HT1080 (cell line): Measurements from ENCODE around the gene ME3. TPM values are rescaled to one million over a fixed set of nuclear protein-coding genes. Genes with fewer than 3 reads are reported as not detected.
A peak's percentile ranks its signal among the peaks of the same experiment; 100 is the strongest.

ENCODE experiments used
- DNase-seq: peaks from one replicate; pipeline ENCODE4 v3.0.0-alpha.2; 2015; ENCODE audit warnings: low read depth
- total RNA-seq: library from RNA; depleted of rRNA; stranded (reverse); fragments of >200 nt; shearing (Covaris generic); gene quantifications from 2 replicates; pipeline ENCODE4 v1.2.3, GENCODE V29; 2014

The ME3 gene
- total RNA-seq, 1 experiment from 2014 or later: 0.24 TPM

DNA sequence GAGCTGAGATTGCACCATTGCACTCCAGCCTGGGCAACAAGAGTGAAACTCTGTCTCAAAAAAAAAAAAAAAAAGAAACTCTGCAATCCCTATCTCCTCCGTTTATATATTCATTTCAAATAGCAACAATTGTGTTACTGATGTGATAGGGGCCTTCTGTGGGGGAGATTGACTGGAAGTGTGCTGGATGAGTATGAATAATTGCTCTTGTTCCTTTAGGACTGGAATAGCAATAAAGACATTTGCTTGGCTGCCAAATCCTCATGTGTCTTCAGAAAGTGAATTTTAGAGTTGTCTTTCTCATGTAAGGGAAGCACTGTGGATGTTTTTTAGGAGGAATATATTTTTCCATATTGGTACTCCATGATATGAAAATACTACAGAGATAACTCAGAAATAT is 21.1 kb upstream of the ME3 start:
- DNase-seq: no peak

DNA sequence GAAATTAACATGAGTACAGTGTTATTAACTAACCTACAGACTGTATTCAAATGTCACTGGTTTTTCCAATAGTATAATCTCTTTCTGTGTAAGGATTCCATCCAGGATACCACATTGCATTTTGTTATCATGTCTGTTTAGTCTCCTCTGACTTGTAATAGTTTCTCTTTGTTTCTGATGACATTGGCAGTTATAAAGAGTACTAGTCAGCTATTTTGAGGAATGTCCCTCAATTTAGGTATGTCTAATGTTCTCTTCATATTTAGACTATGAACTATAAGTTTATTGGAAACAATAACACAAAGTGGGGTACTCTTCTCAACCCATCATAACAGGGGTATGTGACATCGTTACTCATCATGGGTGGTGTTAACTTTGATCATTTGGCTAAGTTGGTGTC is 20.3 kb upstream of the ME3 start:
- DNase-seq: no peak

DNA sequence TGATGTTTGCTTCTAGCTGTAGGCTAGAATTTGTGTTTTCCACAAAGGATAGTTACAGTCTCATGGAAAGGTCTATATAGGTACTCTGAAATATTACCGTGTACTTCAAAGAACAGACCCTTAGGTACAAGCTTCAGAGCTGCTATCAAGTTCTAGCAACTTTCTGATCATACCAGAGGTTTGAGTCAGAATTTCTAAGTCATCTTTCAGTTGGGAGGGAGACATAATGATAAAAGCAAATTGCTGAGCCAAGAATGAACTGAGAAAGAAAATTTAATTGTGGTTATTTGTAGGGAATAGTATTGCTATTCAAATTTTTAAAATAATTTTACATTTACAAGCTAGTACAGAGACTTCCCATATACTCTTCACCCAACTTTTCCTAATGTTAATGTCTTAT is 19.9 kb upstream of the ME3 start:
- DNase-seq: peak; percentile 44

DNA sequence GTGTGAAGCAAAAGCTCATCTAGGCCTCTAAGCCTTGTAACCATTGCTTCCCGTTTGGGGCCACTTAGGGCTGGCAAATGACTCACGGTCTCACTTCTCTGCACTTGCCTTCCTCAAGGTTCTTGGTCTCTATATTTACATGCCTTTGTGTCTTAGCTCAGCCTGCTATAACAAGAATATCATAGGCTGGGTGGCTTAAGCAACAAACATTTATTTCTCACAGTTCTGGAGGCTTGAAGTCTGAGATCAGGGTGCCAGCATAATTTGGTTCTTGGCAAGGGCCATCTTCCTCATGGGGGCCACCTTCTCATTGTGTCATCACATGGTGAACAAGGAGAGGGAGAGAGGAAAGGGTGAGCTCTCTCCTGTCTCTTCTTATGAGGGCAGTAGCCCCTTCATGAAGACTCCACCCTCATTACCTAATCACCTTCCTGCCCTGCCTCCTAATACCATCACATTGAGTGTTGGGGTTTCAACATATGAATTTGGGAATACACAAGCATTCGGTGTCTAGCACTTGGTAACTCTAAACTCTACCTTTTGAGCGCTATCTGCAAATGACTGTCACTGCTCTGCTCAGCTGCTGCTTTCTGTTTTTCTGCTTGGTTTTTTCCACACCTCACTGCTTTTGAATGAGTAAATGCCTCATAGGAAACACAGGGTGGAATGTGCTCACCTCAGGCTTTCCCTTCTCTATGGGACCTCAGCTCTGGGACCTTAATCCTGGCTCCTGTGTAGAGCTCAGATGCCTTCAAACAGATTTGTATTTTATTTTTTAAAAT is 16.2 kb upstream of the ME3 start:
- DNase-seq: peak; percentile 77

DNA sequence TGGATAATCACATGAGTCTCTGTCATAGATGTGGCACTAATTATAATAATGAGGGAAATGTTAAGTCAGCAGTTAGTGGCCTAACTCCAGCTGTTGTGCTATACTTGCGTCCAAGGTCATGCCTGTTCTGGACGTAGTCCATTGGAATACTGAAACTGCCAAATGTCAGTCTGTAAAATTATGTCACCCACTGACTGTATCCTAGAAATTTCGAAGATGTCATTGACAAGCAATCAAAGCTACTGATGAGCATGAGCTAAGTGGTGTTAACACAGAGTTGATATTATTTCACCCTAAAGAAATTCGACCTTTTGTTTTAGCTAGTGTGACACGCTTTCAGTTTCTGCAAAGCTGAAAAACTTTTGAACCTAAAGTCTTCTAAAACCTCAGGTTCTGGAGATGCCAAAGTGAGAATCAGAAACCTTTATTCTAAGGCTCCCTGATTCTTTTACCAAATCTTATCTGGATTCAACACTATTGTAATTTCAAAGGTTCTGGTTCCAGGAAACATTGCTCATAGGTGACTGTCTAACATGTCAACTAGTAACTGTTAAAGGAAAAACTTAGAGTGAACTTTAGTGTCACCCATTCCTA is 14.9 kb upstream of the ME3 start:
- DNase-seq: no peak

DNA sequence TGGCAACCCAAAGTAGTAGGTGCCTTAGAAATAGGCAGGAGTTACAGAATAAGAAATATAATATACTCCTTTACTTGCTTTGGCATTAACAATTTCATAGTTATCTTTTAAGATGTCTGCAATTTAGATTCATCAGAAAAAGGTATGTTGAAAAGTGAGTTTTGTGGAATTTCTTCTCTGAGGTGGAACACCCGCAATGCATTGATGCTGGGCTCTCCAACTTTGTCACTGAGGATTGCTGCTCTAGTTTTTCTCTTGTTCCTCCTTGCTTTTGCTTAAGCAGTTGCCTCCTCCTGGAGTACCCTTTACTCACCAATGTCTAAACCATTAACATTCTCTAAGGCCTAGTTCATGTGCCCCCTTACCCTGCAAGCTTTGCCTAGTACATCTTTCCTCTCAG is 14.1 kb upstream of the ME3 start:
- DNase-seq: no peak

DNA sequence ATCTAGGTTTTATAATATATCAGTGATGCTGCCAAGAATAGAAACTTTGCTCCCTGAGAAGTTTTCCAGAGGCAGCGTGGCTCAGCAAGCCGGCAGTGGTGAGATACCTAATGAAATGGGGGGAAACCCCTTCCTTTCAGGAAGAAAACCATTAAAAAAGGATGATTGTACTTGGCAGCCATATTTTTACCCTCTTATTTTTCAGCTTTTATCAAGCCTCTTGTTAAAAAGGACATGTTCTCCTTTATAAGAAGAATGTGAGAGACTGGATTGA is 9.0 kb upstream of the ME3 start:
- no peak for DNase-seq

DNA sequence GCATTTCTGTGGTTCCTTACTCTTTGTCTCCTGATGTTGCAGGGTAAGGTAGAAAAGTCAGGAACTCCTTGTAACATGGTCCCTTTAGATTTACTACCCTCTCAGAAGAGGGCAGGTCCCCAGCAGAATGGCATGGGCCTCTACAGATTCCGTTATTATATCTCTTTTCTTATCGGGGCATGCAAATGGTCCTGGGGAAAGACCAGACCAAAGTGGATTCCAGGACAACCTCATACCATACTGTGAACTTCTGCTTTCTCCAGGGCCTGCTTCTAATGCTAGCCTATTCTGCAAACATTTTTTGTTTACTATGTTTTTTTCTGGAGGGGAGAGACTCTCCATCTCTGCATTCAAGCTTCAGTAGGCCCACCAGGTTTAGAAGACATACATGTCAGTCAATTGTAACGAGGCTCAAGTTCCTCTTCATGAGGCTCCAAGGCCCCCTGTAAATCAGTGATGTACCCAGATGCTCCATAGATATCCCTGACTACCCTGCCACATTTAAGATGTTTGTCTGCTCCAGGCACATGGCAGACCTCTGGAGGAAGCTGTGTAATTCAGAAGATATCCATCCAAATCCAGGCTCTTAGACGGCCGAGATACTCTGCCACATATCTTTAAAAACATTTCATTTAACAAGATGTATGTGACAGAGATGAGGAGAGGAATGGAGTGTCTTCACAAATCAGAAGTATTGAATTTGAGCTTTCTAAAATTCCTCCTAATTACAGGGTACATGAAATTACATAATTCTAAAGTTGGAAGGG is 8.5 kb upstream of the ME3 start:
- DNase-seq: no peak

DNA sequence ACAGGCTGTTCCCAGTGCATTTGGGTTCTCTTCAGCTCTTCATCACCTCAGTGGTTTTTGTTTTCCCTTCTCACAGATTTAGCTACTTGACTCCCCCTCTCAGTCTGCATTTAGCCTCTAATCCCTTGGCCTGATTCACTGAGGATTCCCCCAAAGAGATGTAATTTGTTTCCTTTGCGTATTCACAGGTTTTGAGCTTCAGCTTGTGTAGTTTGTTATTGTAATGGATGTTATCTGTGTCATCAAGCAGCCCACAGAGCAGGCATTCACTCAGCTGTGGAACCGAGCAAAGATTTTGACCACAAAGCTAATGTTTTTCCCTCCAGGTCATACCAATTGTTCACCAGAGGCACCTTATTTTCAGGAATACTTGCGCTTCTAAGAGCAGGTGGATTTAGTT is 6.4 kb upstream of the ME3 start:
- peak; percentile 75 for DNase-seq

DNA sequence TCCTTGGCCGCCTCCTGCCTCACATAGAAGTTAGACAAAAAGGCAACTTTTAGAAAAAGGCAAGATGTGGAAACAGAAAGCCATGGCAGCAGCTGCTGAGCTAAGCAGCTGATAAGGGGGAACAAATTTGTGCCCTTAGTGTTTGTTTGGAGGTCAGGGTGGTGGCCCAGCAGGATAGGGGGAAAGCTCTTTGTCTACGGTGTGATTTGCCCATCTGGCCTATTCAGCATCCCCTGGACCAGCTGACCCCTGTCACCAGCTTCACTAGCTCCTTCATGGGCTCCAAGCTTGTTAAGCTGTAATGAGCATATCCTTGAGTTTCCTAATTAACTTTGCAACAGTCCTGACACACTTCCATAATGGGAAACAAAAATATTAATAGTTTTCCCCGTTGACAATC is 5.9 kb upstream of the ME3 start:
- DNase-seq: no peak

DNA sequence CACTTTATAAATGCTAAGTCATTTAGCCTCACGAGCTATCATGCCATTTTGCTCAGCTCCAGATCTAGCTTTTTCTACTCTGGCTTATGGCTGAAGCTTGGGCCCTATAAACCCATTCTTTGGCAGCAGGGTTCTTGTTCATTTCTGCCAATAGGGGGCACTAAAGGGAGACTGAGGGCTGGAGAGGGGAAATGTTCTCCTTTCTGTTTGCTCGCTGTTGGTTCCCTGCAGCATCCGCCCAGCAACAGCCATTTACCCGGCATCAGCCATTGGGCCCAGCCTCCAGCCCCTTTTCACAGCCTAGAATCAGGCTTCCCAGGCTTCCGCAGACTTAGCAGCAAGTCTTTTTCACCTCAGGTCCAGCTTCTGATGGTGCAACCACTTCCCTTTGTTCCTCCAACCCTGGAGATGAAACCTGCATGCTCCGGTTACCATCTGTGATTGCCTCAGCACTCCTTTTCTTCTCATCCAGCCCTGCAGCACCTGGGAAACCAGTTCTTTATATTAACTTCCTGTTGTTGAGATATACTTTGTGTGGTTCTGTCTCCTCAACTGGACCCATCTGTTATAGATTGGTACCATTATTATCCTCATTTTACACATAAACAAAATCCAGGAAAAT is 4.2 kb upstream of the ME3 start:
- peak; percentile 32 for DNase-seq

DNA sequence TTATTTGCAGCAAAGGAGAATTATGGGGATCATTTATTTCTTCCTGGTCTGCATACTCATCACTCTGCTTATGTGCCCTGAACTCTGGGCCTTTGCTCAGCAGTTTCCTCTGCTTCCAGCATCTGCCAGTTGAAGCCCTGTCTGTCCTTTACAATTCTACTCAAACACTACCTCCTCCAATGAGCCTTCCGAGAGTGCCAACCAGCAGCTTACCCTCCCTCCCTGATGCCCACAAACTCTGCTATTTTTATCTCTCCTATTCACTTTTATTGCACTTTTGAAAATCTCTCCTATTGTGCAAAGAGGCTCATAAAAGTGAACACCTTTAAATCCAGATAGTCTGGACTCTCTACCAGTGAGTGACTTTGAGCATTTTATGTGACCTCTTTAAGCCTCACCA is 3.6 kb upstream of the ME3 start:
- DNase-seq: no peak

DNA sequence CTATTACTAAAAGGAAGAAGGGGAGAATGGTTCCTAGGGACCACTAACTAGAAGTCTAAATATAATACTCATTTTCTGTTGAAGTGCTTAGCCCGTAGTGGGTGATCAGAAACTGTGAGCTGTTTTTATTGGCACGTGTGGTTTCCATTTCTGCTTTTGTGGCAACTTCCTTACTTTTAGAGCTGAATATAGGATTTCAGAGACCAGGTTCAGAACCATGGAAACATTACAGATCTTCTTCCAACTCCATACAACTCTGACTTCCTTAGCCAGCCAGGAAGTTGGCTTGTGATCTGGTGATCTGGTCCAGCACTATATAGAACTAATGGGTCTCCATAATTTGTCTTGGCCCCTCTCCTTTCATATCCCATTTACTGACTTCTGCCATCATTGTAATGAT is 2.6 kb upstream of the ME3 start:
- DNase-seq: no peak

DNA sequence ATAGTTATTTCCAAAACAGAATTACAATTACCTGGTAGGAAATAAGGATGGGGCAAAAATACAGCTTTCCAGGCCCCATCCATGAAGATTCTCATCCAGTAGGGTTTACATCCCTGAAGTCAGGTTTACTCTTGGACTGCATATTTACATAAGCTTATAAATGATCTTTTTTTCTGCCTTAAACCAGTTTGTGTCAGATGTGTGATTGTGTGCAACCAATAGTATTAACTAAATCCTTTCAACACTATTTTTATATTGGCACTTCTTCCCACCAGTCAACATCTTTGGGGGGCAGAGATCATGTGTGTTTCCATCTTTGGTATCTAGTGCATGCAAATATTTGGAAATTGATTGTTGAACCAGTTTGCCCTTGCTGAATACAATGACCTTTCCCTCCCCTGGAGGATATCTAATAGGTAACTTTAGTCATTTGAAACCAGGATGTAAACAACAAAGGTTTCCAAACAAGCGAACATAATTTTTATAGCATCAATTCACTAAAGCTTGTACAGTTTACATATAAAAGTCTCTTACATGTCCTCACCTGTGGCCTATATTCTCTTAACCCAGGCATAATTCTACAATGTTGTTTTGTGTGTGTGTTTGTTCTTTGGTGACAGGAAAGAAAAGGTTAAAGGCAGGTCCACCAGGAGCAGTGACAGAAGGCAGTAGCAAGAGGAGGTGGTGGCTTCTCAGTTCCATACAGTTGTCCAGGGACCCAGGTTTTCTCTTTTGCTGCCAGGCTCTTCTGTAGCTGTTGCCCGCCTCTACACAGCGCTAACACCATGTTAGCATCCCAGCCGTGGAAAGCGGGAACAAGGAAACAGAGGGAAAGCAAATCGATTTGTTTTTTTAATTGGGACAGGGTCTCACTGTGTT is 1.7 kb upstream of the ME3 start:
- no peak for DNase-seq

DNA sequence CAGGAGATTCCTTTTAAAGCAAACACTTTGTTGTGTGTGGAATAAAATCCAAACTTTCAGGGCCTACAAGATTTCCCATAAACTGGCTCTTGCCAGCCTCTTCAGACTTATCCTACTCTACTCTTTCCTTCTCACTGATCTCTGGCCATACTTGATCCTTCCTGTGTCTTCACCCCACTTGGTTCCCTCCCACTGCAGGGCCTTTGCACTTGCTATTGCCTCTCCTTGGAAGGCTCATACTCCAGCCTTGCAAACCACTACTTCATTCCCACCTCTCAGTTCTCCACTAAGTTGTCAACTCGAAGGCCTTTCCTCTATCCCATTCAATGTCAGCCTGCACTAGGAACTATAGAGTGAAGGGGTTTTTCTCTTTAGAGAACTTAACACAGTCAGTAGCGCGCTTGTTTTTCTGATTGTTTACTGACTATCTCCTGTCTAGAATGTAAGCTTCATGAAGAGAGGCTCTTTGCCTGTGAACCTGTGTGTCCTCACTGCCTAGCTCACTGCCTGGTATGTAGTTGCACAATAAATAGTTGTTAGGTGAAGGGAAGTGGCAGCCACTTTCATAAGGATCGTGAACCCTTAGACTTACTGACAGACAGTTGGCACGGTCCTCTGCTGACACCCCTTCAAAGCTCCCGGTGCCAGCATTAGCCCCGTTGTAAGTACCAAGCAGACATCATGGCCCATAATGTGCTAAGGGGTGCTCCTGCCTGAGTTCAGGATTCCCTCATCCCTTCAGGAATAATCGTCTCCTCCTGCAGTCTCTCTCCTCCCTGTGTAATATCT is 833 bp upstream of the ME3 start:
- no peak for DNase-seq

DNA sequence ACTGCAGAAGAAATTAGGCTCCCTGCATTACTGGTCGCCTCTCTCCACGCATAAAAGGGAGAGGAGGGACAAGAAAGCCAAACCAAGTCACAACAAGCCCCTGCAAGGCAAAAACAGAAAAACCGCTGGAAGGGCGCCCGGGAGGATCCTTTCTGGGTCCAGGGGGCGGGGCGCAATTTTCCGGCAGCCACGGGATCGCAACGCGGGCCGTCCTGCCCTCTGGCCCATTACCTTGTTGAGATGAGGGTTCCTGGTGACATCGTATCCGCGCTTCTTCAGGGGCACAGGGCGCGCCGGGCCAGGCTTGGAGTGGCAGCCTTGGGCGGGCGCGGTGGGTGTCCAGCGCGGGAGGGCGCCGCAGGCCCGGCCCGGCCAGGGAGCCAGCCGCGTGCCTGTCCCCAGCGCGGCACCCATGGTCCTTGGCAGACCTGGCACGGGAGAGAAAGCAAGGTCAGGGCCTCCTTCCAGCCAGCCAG is 847 bp downstream of the ME3 start:
- no peak for DNase-seq

DNA sequence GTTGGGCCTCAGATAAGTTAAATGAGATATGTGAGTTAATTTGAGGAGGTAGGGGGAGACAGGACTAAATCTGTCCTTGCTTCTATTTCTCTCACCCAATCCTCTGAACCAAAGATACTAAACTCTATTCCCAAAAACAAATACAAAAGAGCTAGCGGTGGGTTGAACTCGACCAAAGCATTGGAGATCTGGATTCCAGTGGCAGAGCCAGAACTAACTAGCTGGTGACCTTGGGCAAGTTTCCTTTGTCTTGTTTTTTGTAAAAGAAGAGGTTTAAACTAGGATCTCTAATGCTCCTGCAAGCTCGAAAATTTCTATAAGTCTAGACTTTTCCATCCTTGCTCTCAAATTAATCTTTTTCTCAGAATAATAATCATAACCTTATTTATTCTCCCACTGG is 1.5 kb downstream of the ME3 start:
- DNase-seq: no peak

DNA sequence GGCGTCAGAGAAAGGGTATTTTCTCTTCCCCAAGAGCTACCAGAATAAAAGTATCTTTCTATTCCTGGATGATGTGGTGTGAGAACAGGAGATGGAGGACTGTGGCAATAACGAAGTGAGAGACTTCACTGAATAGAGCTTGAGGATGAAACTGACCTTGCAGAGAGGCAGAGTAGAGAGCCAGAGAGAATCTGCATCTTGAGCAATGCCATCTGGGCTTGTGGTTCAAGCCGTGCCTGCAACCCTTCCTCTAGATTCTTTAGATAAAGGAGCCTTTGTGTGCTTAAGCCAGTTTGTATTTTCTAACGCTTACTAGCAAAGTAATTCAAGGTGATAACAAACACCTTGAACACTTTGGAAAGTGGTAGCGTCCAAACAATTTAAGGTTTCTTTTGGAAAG is 2.2 kb downstream of the ME3 start:
- no peak for DNase-seq

DNA sequence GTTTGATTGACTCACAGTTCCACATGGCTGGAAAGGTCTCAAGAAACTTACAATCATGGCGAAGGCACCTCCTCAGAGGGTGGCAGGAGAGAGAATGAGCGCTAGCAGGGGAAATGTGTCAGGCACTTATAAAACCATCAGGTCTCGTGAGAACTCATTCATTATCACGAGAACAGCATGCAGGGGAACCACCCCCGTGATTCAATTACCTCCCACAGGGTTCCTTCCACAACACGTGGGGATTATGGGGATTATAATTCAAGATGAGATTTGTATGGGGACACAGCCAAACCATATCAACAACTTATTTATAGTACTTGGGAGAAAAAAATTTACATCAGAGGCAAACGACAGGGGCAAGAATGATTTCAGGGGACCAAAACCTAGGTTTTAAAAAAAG is 3.0 kb downstream of the ME3 start:
- DNase-seq: no peak

DNA sequence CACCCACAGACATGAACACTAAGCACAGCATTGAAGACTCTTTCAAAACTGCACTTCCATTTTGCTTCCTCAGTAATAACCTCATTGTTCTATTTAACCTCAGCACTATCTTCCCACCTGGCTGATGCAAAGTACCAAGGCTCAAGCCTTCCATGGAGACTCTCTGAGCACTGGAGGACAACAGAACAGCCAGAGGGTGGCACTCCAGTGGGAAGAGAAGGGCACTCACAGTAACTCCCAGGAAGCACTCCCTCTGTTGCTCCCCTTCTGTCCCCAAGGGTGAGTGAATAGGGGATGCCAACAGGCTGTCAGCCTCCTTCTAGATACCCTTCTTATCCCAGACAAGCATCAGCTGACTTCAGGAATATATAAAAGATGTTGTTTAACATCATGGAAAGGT is 3.5 kb downstream of the ME3 start:
- DNase-seq: no peak

DNA sequence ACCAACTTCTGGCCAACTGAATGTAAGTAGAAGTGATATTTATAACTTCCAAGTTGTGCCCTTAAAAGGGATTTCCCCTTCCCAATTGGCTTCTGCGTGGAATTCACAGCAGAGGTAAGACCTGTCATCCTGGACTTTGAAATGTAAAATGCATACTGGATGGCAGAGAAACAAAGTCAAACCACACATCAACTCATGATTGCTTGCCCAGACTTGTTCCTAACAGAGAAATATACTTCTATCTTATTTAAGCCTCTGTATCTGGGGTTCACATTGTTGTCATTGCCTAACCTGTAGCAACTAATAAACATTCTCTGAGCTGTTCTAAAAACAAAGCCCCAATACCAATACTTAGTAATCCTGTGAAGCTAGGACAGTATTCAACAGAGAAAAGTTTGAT is 6.2 kb downstream of the ME3 start:
- no peak for DNase-seq
